CD4-positive, alpha-beta T cell (primary cell): ENCODE data around the gene ADCYAP1R1. TPM values are rescaled to one million over a fixed set of nuclear protein-coding genes. Genes with fewer than 3 reads are reported as not detected.

Source experiments
- ATAC-seq: fragments of 200-7000 bp; cut with Tn5 transposase; one replicate; pipeline ENCODE4 v1.10.0; 2022; ENCODE audit warnings: mild to moderate bottlenecking; ENCODE audit not compliant: poor library complexity
- CTCF ChIA-PET: fragments of 350-600 bp; sonication (Branson Sonifier 250); formaldehyde crosslinking; loops from one replicate; lab custom pipeline; 2021; ENCODE audit warnings: antibody characterized with exemption, inconsistent platforms; lab: Charles Lee
- POLR2A ChIA-PET: fragments of 350-600 bp; sonication (Branson Sonifier 250); formaldehyde crosslinking; loops from one replicate; lab custom pipeline; 2021; ENCODE audit warnings: antibody characterized with exemption, inconsistent platforms; lab: Charles Lee
- DNase-seq, 14 experiments: peaks; one replicate each; pipeline ENCODE4 v3.0.0-alpha.2; 2013 to 2020; ENCODE audit warnings: mixed read lengths in 2 of 14
- H3K27ac ChIP-seq, 2 donors: one replicate each; pipeline versions ENCODE4 v1.5.1 to v1.7.0; 2013; ENCODE audit warnings: low read length in 2 of 2, low read depth in 1 of 2, mild to moderate bottlenecking in 1 of 2
- H3K27me3 ChIP-seq, 2 experiments: 1 replicate in 1 of 2; 2 replicates in 1 of 2; pipeline versions ENCODE4 v1.6.1 to v1.7.0; 2013; ENCODE audit warnings: low read length in 2 of 2, control low read depth in 1 of 2, mild to moderate bottlenecking in 1 of 2, moderate library complexity in 1 of 2; ENCODE audit not compliant: insufficient read depth in 2 of 2, control insufficient read depth in 1 of 2
- H3K36me3 ChIP-seq: one replicate; pipeline ENCODE4 v1.6.1; 2013; ENCODE audit warnings: low read length, control low read depth; ENCODE audit not compliant: insufficient read depth
- H3K4me1 ChIP-seq: one replicate; pipeline ENCODE4 v1.6.1; 2013; ENCODE audit warnings: low read length, control low read depth; ENCODE audit not compliant: insufficient read depth
- H3K4me3 ChIP-seq: one replicate; pipeline ENCODE4 v1.5.1; 2013; ENCODE audit warnings: mild to moderate bottlenecking, low read length, moderate library complexity
- H3K9me3 ChIP-seq, 2 experiments: 1 replicate in 1 of 2; 2 replicates in 1 of 2; pipeline versions ENCODE4 v1.6.1 to v1.7.0; 2013; ENCODE audit warnings: low read length in 2 of 2, mild to moderate bottlenecking in 2 of 2, control low read depth in 1 of 2, moderate library complexity in 1 of 2; ENCODE audit not compliant: control insufficient read depth in 1 of 2, insufficient read depth in 1 of 2
- H3K27ac Mint-ChIP-seq: one replicate; pipeline ENCODE4 v1.8.0; 2020; ENCODE audit warnings: mixed read lengths
- H3K27me3 Mint-ChIP-seq: one replicate; pipeline ENCODE4 v1.8.0; 2021; ENCODE audit warnings: mixed read lengths
- H3K36me3 Mint-ChIP-seq: one replicate; pipeline ENCODE4 v1.8.0; 2021; ENCODE audit warnings: low read depth, mixed read lengths
- H3K4me1 Mint-ChIP-seq: one replicate; pipeline ENCODE4 v1.8.0; 2021; ENCODE audit warnings: low read depth, mixed read lengths
- H3K4me3 Mint-ChIP-seq: one replicate; pipeline ENCODE4 v1.8.0; 2020; ENCODE audit warnings: mild to moderate bottlenecking, mixed read lengths
- H3K9me3 Mint-ChIP-seq: one replicate; pipeline ENCODE4 v1.8.0; 2020; ENCODE audit warnings: mixed read lengths
- intact Hi-C, 2 experiments: fragments of 100-400 bp; cut with DNase I in 1 of 2; cut with micrococcal nuclease in 1 of 2; formaldehyde crosslinking; loops; one replicate each; pipeline versions ENCODE4 v1.15.1 to v1.9.0; 2023 to 2025; cut with DNase I, micrococcal nuclease
- total RNA-seq, 174 experiments: library from RNA in 2 of 174; stranded (reverse) in 2 of 174; gene quantifications; one replicate each; pipeline ENCODE4 v1.2.3 and lab custom pipeline; 2021 to 2026
- TF ChIP-seq, protein P1 (sequence below): fragments of 200-600 bp; IDR thresholded peaks from one replicate; pipeline ENCODE4 v1.8.0; 2022; ENCODE audit warnings: antibody characterized with exemption, mild to moderate bottlenecking

Gene ADCYAP1R1
- total RNA-seq, 2 experiments from 2014 or later = not detected

DNA sequence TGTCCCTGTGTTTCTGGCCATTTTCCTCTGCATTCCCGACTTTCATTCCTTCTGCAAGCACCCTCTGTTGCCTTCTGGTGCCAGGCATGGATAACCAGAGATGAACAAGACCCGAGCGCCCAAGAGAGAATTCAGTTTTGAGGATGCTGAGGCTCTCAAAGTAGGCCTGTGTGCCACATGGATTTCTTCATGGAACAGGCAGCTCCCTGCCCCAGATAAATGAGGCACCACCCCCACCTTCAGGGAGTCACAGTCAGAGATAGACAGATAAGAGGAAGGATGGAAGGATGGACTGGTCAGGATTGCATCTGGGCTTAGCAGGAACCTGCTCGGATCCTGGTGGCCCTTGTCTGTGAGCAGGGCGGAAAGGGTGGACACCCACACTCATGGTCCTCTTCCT, 49.4 kb downstream of the ADCYAP1R1 start:
- H3K4me1 Mint-ChIP-seq = no peaks in the 10 kb centered on the region
- no peaks in the 10 kb centered on the region for H3K9me3 Mint-ChIP-seq
- DNase-seq = no peak
- no peaks in the 10 kb centered on the region for H3K36me3 Mint-ChIP-seq
- POLR2A ChIA-PET = no interaction called here
- H3K36me3 ChIP-seq = no peaks in the 10 kb centered on the region
- H3K27me3 Mint-ChIP-seq = no peaks in the 10 kb centered on the region
- H3K4me1 ChIP-seq = no peaks in the 10 kb centered on the region
- CTCF ChIA-PET = no interaction called here
- no peak overlapping the region for H3K27ac Mint-ChIP-seq
- no peak for ATAC-seq
- no peak overlapping the region for H3K4me3 ChIP-seq
- no peaks in the 10 kb centered on the region for H3K27me3 ChIP-seq
- no peak overlapping the region for H3K4me3 Mint-ChIP-seq
- TF ChIP-seq, protein P1, sequence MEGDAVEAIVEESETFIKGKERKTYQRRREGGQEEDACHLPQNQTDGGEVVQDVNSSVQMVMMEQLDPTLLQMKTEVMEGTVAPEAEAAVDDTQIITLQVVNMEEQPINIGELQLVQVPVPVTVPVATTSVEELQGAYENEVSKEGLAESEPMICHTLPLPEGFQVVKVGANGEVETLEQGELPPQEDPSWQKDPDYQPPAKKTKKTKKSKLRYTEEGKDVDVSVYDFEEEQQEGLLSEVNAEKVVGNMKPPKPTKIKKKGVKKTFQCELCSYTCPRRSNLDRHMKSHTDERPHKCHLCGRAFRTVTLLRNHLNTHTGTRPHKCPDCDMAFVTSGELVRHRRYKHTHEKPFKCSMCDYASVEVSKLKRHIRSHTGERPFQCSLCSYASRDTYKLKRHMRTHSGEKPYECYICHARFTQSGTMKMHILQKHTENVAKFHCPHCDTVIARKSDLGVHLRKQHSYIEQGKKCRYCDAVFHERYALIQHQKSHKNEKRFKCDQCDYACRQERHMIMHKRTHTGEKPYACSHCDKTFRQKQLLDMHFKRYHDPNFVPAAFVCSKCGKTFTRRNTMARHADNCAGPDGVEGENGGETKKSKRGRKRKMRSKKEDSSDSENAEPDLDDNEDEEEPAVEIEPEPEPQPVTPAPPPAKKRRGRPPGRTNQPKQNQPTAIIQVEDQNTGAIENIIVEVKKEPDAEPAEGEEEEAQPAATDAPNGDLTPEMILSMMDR = no peak
- peaks cover 0 to 3% of the 10 kb centered on the region in 2 experiments for H3K9me3 ChIP-seq
- no peak overlapping the region for H3K27ac ChIP-seq
- intact Hi-C loops = no loop called here

DNA sequence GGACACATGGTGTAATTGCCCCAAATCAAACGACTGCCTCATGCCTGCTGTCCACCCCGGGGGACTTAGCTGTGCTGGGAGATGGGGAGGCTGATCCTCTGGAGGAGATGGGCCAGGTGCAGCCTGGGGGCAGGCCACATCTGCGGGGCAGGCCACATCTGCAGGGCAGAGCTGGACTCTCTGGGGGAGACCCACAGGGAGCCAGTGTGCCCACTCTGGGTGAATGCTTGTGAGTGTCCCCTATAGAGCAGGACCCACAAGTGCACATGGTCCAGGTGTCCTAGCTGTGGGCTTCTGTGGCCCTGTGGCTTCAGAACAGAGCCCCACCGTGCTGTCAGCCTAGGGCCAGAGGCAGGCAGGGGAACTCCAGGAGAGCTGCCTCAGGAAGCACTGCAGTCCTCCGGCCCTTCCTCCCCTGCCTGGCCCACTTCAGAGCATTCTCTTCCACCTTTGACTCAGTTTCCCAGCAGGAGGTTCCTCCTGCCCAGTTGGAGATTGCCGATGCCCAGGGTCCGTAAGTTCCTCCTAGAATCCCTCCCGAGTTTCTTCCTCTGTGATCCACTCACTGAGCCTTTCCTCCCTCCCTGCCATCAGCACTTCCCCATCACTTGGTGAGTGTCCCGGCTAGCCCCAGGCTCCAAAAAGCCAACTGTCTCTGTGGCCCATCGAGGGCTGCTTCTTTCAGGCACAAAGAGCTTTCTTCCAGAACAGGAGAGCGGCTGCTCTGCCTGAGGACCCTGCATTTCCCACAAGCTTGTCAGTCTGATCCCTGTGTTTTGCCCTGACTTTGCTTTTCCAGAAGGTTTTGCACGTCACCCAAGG, 50.3 kb downstream of the ADCYAP1R1 start:
- ChIA-PET POLR2A (no interaction called here), CTCF (no interaction called here)
- DNase-seq = no peak
- Mint-ChIP-seq H3K27me3 (no peaks in the 10 kb centered on the region), H3K4me1 (no peaks in the 10 kb centered on the region), H3K9me3 (no peaks in the 10 kb centered on the region), H3K27ac (no peak overlapping the region), H3K4me3 (no peak overlapping the region), H3K36me3 (no peaks in the 10 kb centered on the region)
- TF ChIP-seq, protein P1 = no peak
- ATAC-seq = no peak
- Histone ChIP-seq H3K36me3 (no peaks in the 10 kb centered on the region), H3K9me3 (peaks cover 0 to 9% of the 10 kb centered on the region in 2 experiments), H3K4me3 (no peak overlapping the region), H3K27me3 (no peaks in the 10 kb centered on the region), H3K27ac (no peak overlapping the region), H3K4me1 (no peaks in the 10 kb centered on the region)
- intact Hi-C loops = no loop called here

GRCh38 chr7:31102973-31103850, 51.1 kb downstream of the ADCYAP1R1 start:
- H3K4me3 Mint-ChIP-seq = no peak overlapping the region
- TF ChIP-seq, protein P1 = no peak
- no peak for ATAC-seq
- Histone ChIP-seq H3K4me3 (no peak overlapping the region), H3K27ac (no peak overlapping the region), H3K27me3 (no peaks in the 10 kb centered on the region), H3K36me3 (no peaks in the 10 kb centered on the region), H3K4me1 (no peaks in the 10 kb centered on the region), H3K9me3 (peaks cover 0 to 14% of the 10 kb centered on the region in 2 experiments)
- intact Hi-C loops = no loop called here
- ChIA-PET POLR2A (no interaction called here), CTCF (no interaction called here)
- H3K27ac Mint-ChIP-seq = no peak overlapping the region
- DNase-seq = no peak
- H3K4me1 Mint-ChIP-seq = no peaks in the 10 kb centered on the region
- no peaks in the 10 kb centered on the region for H3K36me3 Mint-ChIP-seq
- H3K9me3 Mint-ChIP-seq = no peaks in the 10 kb centered on the region
- H3K27me3 Mint-ChIP-seq = no peaks in the 10 kb centered on the region
